ENCODE data around the gene PLXNA1.

DNA sequence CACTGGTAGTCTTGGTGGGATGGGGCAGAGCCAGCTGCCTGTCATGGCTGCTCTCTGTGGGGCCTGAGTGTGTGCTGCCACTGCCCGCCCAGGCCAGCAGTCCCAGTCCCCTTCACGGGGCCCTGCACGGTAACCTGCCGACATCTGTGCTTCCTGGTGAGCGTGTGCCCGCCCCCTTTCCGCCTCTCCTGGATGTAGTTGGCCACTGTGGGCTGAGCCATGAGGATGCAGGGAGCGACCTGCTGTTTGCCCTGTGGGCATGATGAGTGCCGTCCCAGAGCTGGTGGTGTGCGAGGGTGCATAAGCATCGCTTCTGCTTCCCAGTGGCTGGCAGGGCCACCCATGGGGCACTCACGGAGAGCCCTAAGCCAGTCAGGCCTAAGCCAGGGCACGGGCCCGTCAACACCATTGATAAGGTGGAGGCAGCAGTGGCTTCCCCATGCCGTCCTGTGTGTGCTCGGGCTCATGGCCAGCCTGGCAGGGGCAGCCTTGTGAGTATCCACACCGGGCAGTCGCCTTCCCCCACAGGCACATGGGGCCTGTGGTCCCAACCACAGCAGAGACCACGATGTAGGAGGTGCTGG is 14.6 kb downstream of the PLXNA1 start:
- no peak for TF ChIP-seq EZH2 (IDR thresholded peaks at IDR 0.05; ENCODE audit: borderline replicate concordance, insufficient read depth, low read length, poor library complexity, severe bottlenecking)
- TF ChIP-seq CTCF (IDR thresholded peaks at IDR 0.05; ENCODE audit: poor library complexity, severe bottlenecking) = no peak
